ENCODE data around the gene SPOP.

Gene SPOP

DNA sequence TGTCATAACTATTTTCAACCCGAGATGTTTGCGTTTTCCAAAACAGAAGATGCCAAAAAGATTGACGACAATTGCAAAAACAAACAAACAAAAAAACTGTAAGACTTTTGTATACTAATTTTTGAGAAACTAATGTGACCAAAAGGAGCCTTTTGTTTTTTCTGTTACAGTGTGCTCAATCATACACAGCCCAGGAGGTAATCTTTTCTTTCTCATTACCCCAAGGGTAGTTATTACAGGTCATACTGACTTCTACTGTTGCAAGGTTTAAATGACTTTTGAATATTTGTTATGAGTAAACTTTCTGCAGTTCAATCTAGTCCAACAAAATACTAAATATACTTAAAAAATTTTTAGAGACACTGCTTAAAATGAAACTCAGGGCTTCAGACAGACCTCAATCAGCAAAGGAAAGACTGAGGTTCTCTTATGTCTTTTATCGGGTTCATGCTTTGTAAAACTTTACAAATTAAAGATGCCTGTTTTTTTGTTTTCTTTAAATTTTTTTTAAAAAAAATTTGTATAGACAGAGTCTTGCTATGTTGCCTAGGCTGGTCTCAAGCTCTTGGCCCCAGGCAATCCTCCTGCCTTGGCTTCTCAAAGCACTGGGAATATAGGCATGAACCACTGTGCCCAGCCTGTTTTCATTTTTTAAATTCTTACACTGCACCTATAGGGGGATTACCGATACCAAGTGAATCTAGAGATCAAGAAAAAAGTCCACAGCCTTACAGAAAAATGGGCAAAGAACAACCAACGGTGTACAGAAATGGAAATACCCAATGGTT, 47.6 kb downstream of the SPOP start:
- no peak overlapping the region for H2BK120ac ChIP-seq (ENCODE audit: low read depth, low read length)
- WGBS (ENCODE audit: extremely low coverage, insufficient coverage, low lambda C conversion rate) = no CpG with 5 or more reads among the region's 6 CpGs
- H3K79me1 ChIP-seq (ENCODE audit: low read length) = peaks cover 2% of the 10 kb centered on the region
- DNase-seq = no peak
- no peak overlapping the region for H2BK5ac ChIP-seq (ENCODE audit: low read length)
- H2AK5ac ChIP-seq (ENCODE audit: low read length) = no peak overlapping the region
- no peak overlapping the region for H3K27ac ChIP-seq (ENCODE audit: low read depth, low read length)
- no peak overlapping the region for H3K18ac ChIP-seq (ENCODE audit: low read length)
- no peak overlapping the region for H3K9ac ChIP-seq (ENCODE audit: low read length)
- H3K4ac ChIP-seq (ENCODE audit: low read depth, low read length) = no peak overlapping the region
- peaks cover 2% of the 10 kb centered on the region for H3K4me1 ChIP-seq (ENCODE audit: control insufficient read depth, low read depth, low read length)
- no peak overlapping the region for H3K23ac ChIP-seq (ENCODE audit: low read length)
- H3K36me3 ChIP-seq (ENCODE audit: control insufficient read depth, insufficient read depth, low read length) = no peaks in the 10 kb centered on the region
- no peak overlapping the region for H4K5ac ChIP-seq (ENCODE audit: low read length)
- H3K27me3 ChIP-seq (ENCODE audit: insufficient read depth, low read length, poor library complexity) = no peaks in the 10 kb centered on the region
- no peak overlapping the region for H3K56ac ChIP-seq (ENCODE audit: low read length)
- H3K4me2 ChIP-seq (ENCODE audit: low read length) = no peak overlapping the region
- no peaks in the 10 kb centered on the region for H3K79me2 ChIP-seq (ENCODE audit: control insufficient read depth, insufficient read depth, low read length)
- no peak overlapping the region for H3K4me3 ChIP-seq (ENCODE audit: low read length)
- no peak overlapping the region for H2BK15ac ChIP-seq (replicated peaks; ENCODE audit: low read depth)
- H4K8ac ChIP-seq (ENCODE audit: low read depth, low read length) = no peak overlapping the region

DNA sequence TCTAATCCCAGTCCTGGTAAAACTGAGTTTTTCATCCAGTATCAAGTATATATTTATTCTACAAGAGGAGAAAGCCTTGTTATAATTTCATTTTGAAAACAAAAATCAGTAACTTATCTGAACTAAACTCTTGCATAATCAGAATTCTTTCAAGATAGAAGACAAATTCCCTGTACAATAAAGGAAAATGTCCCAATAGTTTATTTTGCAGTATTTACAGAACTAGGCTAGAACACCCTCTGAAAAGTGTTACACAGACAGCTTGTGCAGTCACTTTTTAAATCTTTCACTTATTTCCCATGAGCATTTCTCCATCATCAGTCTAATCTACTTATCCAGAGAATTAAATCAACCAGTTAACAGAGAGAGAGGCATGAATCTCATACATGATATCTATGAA, 48.5 kb downstream of the SPOP start:
- H2AK5ac ChIP-seq (ENCODE audit: low read length) = no peak overlapping the region
- no peak overlapping the region for H4K5ac ChIP-seq (ENCODE audit: low read length)
- no peak overlapping the region for H3K9ac ChIP-seq (ENCODE audit: low read length)
- no peak overlapping the region for H3K4ac ChIP-seq (ENCODE audit: low read depth, low read length)
- DNase-seq = no peak
- H2BK15ac ChIP-seq (replicated peaks; ENCODE audit: low read depth) = no peak overlapping the region
- H3K4me2 ChIP-seq (ENCODE audit: low read length) = no peak overlapping the region
- no peak overlapping the region for H3K27ac ChIP-seq (ENCODE audit: low read depth, low read length)
- H2BK5ac ChIP-seq (ENCODE audit: low read length) = no peak overlapping the region
- H3K4me1 ChIP-seq (ENCODE audit: control insufficient read depth, low read depth, low read length) = peaks cover 2% of the 10 kb centered on the region
- no peak overlapping the region for H3K56ac ChIP-seq (ENCODE audit: low read length)
- H3K79me1 ChIP-seq (ENCODE audit: low read length) = peaks cover 2% of the 10 kb centered on the region
- no peak overlapping the region for H4K8ac ChIP-seq (ENCODE audit: low read depth, low read length)
- H3K79me2 ChIP-seq (ENCODE audit: control insufficient read depth, insufficient read depth, low read length) = no peaks in the 10 kb centered on the region
- H3K36me3 ChIP-seq (ENCODE audit: control insufficient read depth, insufficient read depth, low read length) = no peaks in the 10 kb centered on the region
- no peak overlapping the region for H2BK120ac ChIP-seq (ENCODE audit: low read depth, low read length)
- H3K27me3 ChIP-seq (ENCODE audit: insufficient read depth, low read length, poor library complexity) = no peaks in the 10 kb centered on the region
- no peak overlapping the region for H3K18ac ChIP-seq (ENCODE audit: low read length)
- no peak overlapping the region for H3K4me3 ChIP-seq (ENCODE audit: low read length)
- no peak overlapping the region for H3K23ac ChIP-seq (ENCODE audit: low read length)

DNA sequence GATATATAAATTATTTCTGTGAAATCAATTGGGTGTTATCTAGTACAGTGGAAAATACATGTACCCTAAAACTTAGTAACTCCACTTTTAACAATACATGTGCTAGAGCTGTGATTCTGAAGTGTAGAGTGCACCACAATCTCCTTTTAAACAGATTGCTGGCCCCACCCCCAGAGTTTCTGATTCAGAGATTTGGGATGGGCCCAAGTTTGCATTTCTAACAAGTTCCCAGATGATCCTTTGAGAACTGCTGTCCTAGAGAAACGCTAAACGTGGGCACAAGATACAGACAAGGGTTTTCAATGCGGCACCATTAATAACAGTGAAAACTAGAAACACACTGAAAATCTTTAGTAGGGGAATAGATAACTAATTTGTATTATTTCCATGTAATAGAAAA, 53.0 kb downstream of the SPOP start:
- H2BK5ac ChIP-seq (ENCODE audit: low read length) = no peak overlapping the region
- no peak overlapping the region for H3K4me3 ChIP-seq (ENCODE audit: low read length)
- H3K79me1 ChIP-seq (ENCODE audit: low read length) = no peaks in the 10 kb centered on the region
- no peak overlapping the region for H3K9ac ChIP-seq (ENCODE audit: low read length)
- no peaks in the 10 kb centered on the region for H3K4me1 ChIP-seq (ENCODE audit: control insufficient read depth, low read depth, low read length)
- no peaks in the 10 kb centered on the region for H3K36me3 ChIP-seq (ENCODE audit: control insufficient read depth, insufficient read depth, low read length)
- no peak overlapping the region for H4K8ac ChIP-seq (ENCODE audit: low read depth, low read length)
- H2AK5ac ChIP-seq (ENCODE audit: low read length) = no peak overlapping the region
- WGBS (ENCODE audit: extremely low coverage, insufficient coverage, low lambda C conversion rate) = no CpG with 5 or more reads among the region's 3 CpGs
- no peak overlapping the region for H3K27ac ChIP-seq (ENCODE audit: low read depth, low read length)
- H2BK15ac ChIP-seq (replicated peaks; ENCODE audit: low read depth) = no peak overlapping the region
- no peaks in the 10 kb centered on the region for H3K79me2 ChIP-seq (ENCODE audit: control insufficient read depth, insufficient read depth, low read length)
- H3K56ac ChIP-seq (ENCODE audit: low read length) = no peak overlapping the region
- no peak for DNase-seq
- H3K27me3 ChIP-seq (ENCODE audit: insufficient read depth, low read length, poor library complexity) = no peaks in the 10 kb centered on the region
- no peak overlapping the region for H3K4me2 ChIP-seq (ENCODE audit: low read length)
- H3K18ac ChIP-seq (ENCODE audit: low read length) = no peak overlapping the region
- H4K5ac ChIP-seq (ENCODE audit: low read length) = no peak overlapping the region
- no peak overlapping the region for H2BK120ac ChIP-seq (ENCODE audit: low read depth, low read length)
- no peak overlapping the region for H3K4ac ChIP-seq (ENCODE audit: low read depth, low read length)
- no peak overlapping the region for H3K23ac ChIP-seq (ENCODE audit: low read length)

DNA sequence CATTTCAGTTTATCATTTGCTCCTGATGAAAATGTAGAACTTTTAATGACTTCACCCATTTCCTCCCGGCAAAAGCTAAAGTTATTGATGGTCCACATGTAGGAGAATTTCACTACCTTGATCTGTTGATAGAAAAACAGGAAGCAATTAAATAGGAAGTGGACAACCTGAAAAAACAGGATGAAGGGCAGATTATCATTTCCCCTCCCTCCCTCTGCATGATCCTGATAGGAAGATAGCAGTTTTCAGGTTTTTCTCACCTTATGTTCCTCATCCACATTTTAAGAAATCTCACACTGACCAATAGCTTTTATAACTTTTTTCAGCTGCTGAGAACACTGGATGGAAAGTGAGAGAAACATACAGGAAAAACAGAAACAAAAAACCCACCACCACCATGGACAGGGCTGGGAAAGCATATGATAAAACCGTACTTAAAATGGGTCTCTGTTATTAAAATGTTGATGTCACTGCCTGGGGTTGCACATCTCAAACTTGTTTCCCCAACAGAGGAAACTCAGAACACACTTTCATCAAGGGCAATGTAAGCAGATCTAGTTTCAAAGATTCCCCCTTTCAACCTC, 55.9 kb downstream of the SPOP start:
- Histone ChIP-seq H4K8ac (ENCODE audit: low read depth, low read length) (no peak overlapping the region), H3K4me3 (ENCODE audit: low read length) (no peak overlapping the region), H3K4me1 (ENCODE audit: control insufficient read depth, low read depth, low read length) (no peaks in the 10 kb centered on the region), H3K36me3 (ENCODE audit: control insufficient read depth, insufficient read depth, low read length) (peaks cover 2% of the 10 kb centered on the region), H3K27ac (ENCODE audit: low read depth, low read length) (no peak overlapping the region), H3K27me3 (ENCODE audit: insufficient read depth, low read length, poor library complexity) (no peaks in the 10 kb centered on the region), H2BK5ac (ENCODE audit: low read length) (no peak overlapping the region), H2BK120ac (ENCODE audit: low read depth, low read length) (no peak overlapping the region), H3K4ac (ENCODE audit: low read depth, low read length) (no peak overlapping the region), H3K23ac (ENCODE audit: low read length) (no peak overlapping the region), H2BK15ac (replicated peaks; ENCODE audit: low read depth) (no peak overlapping the region), H3K79me2 (ENCODE audit: control insufficient read depth, insufficient read depth, low read length) (no peaks in the 10 kb centered on the region), H3K4me2 (ENCODE audit: low read length) (no peak overlapping the region), H3K56ac (ENCODE audit: low read length) (no peak overlapping the region), H3K79me1 (ENCODE audit: low read length) (no peaks in the 10 kb centered on the region), H3K9ac (ENCODE audit: low read length) (no peak overlapping the region), H2AK5ac (ENCODE audit: low read length) (no peak overlapping the region), H3K18ac (ENCODE audit: low read length) (no peak overlapping the region), H4K5ac (ENCODE audit: low read length) (no peak overlapping the region)
- no CpG with 5 or more reads among the region's 2 CpGs for WGBS (ENCODE audit: extremely low coverage, insufficient coverage, low lambda C conversion rate)
- DNase-seq = no peak

DNA sequence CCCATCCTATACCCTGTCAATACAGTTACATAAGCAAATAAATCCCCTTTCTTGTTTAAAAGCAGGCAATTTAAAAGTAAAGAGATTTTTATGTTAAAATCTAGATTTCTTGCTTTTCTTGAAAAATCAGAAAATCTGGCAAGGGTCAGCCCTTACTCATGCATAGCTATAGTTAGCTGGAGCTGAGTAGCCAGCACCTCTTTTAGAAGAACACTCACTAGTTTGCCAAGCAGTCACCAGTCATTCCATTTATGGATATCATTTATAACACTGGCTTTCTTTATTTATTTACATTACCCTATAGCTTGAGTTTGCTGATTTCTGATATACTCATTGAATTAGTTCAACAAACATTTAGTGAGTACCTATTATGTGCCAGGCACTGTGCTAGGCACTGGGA, 56.5 kb downstream of the SPOP start:
- Histone ChIP-seq H2BK5ac (ENCODE audit: low read length) (no peak overlapping the region), H3K27ac (ENCODE audit: low read depth, low read length) (no peak overlapping the region), H3K4me3 (ENCODE audit: low read length) (no peak overlapping the region), H3K27me3 (ENCODE audit: insufficient read depth, low read length, poor library complexity) (no peaks in the 10 kb centered on the region), H4K8ac (ENCODE audit: low read depth, low read length) (no peak overlapping the region), H3K56ac (ENCODE audit: low read length) (no peak overlapping the region), H3K23ac (ENCODE audit: low read length) (no peak overlapping the region), H4K5ac (ENCODE audit: low read length) (no peak overlapping the region), H3K4ac (ENCODE audit: low read depth, low read length) (no peak overlapping the region), H3K18ac (ENCODE audit: low read length) (no peak overlapping the region), H2BK120ac (ENCODE audit: low read depth, low read length) (no peak overlapping the region), H3K4me2 (ENCODE audit: low read length) (no peak overlapping the region), H2BK15ac (replicated peaks; ENCODE audit: low read depth) (no peak overlapping the region), H3K36me3 (ENCODE audit: control insufficient read depth, insufficient read depth, low read length) (peaks cover 2% of the 10 kb centered on the region), H3K4me1 (ENCODE audit: control insufficient read depth, low read depth, low read length) (no peaks in the 10 kb centered on the region), H3K79me1 (ENCODE audit: low read length) (no peaks in the 10 kb centered on the region), H2AK5ac (ENCODE audit: low read length) (no peak overlapping the region), H3K79me2 (ENCODE audit: control insufficient read depth, insufficient read depth, low read length) (no peaks in the 10 kb centered on the region), H3K9ac (ENCODE audit: low read length) (no peak overlapping the region)
- DNase-seq = no peak
